Measurements from ENCODE around the gene NTNG1. TPM values are rescaled to one million over a fixed set of nuclear protein-coding genes. Genes with fewer than 3 reads are reported as not detected.

NTNG1 gene
- total and polyA plus RNA-seq, 2 of the 4 experiments (the other 2 are of a cell fraction), result 1.2 to 2.3 TPM

DNA sequence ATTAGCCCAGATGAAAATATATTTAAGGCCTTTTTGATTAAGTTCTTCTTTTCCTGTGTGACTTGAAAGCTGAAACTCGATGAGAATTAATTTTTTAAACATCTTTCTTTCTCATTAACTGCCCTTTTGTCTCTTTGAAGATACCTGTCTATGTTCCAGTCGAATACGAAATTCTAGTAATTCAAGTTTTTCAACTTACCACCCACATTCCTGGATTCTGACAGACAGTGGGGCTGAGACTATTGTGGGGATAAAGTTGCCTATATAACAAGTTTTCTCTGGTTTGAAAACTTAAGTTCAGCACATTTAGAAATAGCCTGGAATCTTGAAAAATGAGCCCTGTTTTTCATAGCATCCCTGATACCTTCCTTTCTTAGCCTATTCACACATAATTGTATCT is 114.6 kb downstream of the NTNG1 start:
- in situ Hi-C loops (cut with MboI; ENCODE audit: low sequenced_read_pairs), result no loop called here
- intact Hi-C loops (cut with micrococcal nuclease), result no loop called here
- no peak overlapping the region for H3K14ac ChIP-seq (replicated peaks; ENCODE audit: low read depth, low read length)
- no peak overlapping the region for H3K18ac ChIP-seq (ENCODE audit: low read depth, low read length)
- CTCF ChIA-PET, result no interaction called here
- no peak overlapping the region for H2BK15ac ChIP-seq (ENCODE audit: low read depth, low read length)
- no peak overlapping the region for H3K9ac ChIP-seq (ENCODE audit: low read depth, low read length)
- H3K9me1 ChIP-seq (ENCODE audit: insufficient read depth, low read length), result no peaks in the 10 kb centered on the region
- no peak overlapping the region for H3K4me3 ChIP-seq (ENCODE audit: insufficient read depth, low read depth, low read length)
- no peak overlapping the region for H2BK20ac ChIP-seq (ENCODE audit: low read depth, low read length)
- no peak overlapping the region for H3K4ac ChIP-seq (ENCODE audit: low read depth, low read length)
- H4K20me1 ChIP-seq (ENCODE audit: insufficient read depth, low read length), result no peaks in the 10 kb centered on the region
- BruUV-seq (replicated peaks), result no TSS peak
- H2AFZ ChIP-seq (replicated peaks; ENCODE audit: low read length, poor library complexity), result no peak overlapping the region
- H2BK120ac ChIP-seq (ENCODE audit: low read depth, low read length), result no peak overlapping the region
- H2AK5ac ChIP-seq (ENCODE audit: low read depth, low read length), result no peak overlapping the region
- ATAC-seq (ENCODE audit: low read depth) (no peak), DNase-seq (no peak)
- dilution Hi-C loops (cut with HindIII; ENCODE audit: low sequenced_read_pairs, unreplicated experiment), result no loop called here
- H3K23ac ChIP-seq (ENCODE audit: low read depth, low read length), result no peak overlapping the region
- H3K9me3 ChIP-seq (ENCODE audit: control insufficient read depth, insufficient read depth, low read length), result no peaks in the 10 kb centered on the region
- no CpG with 5 or more reads among the region's 3 CpGs for WGBS, 2 experiments (ENCODE audit: extremely low coverage in 2 of 2, insufficient read length in 1 of 2)
- H3K27ac ChIP-seq (ENCODE audit: insufficient read depth, low read length), result no peak overlapping the region
- H3K4me1 ChIP-seq (ENCODE audit: control insufficient read depth, insufficient read depth, low read length), result no peaks in the 10 kb centered on the region
- H3K27me3 ChIP-seq (ENCODE audit: control insufficient read depth, insufficient read depth, low read length), result no peaks in the 10 kb centered on the region
- H3K36me3 ChIP-seq (ENCODE audit: control insufficient read depth, insufficient read depth, low read length), result no peaks in the 10 kb centered on the region
- POLR2A ChIA-PET (ENCODE audit: unreplicated experiment), result no interaction called here
- H4K5ac ChIP-seq (ENCODE audit: low read depth, low read length), result no peak overlapping the region
- H2BK5ac ChIP-seq (ENCODE audit: low read depth, low read length, poor library complexity, severe bottlenecking), result no peak overlapping the region
- H3K4me2 ChIP-seq (ENCODE audit: low read depth, low read length), result no peak overlapping the region
- H3K56ac ChIP-seq (ENCODE audit: extremely low read depth, insufficient read depth, low read length), result no peak overlapping the region
- no peak overlapping the region for H4K8ac ChIP-seq (ENCODE audit: low read depth in 2 of 2, low read length in 2 of 2)
- H2AK9ac ChIP-seq (replicated peaks; ENCODE audit: low read depth, low read length, poor library complexity), result no peak overlapping the region
- no peaks in the 10 kb centered on the region for H3K79me1 ChIP-seq (ENCODE audit: low read depth in 1 of 2, low read length in 2 of 2)
- no peak overlapping the region for H4K91ac ChIP-seq (ENCODE audit: insufficient read depth, low read depth, low read length)
- no peak for TF ChIP-seq NFE2L2 (IDR thresholded peaks at IDR 0.05; ENCODE audit: low read depth, low read length)
- no peak for TF ChIP-seq POLR2A (IDR thresholded peaks at IDR 0.05; ENCODE audit: low read depth, low read length)
- no peak for TF ChIP-seq CHD1 (IDR thresholded peaks at IDR 0.05; ENCODE audit: low read depth, low read length)
- no peak for TF ChIP-seq FOS (IDR thresholded peaks at IDR 0.05; ENCODE audit: low read depth, low read length)
- TF ChIP-seq RAD21 (IDR thresholded peaks at IDR 0.05; ENCODE audit: low read length), result no peak
- TF ChIP-seq ELK1 (IDR thresholded peaks at IDR 0.05; ENCODE audit: borderline replicate concordance, low read depth, low read length), result no peak

All from IMR-90 (cell line).